Brain microvascular endothelial cell (primary cell): ENCODE results near the gene GCNT2.

Experiments
- DNase-seq: peaks from one replicate; pipeline ENCODE4 v3.0.0-alpha.2; 2020
- H3K27ac ChIP-seq: fragments of 250-450 bp; sonication (Bioruptor Pico); 2 replicates; pipeline ENCODE4 v1.5.1; 2020; ENCODE audit warnings: mild to moderate bottlenecking, moderate library complexity
- H3K27me3 ChIP-seq: fragments of 250-450 bp; sonication (Bioruptor Pico); replicated peaks from 2 replicates; pipeline ENCODE4 v1.5.1; 2020; ENCODE audit warnings: mild to moderate bottlenecking
- H3K36me3 ChIP-seq: fragments of 250-450 bp; sonication (Bioruptor Pico); replicated peaks from 2 replicates; pipeline ENCODE4 v1.5.1; 2020; ENCODE audit warnings: mild to moderate bottlenecking
- H3K4me3 ChIP-seq: 2 replicates; pipeline ENCODE4 v1.5.1; 2011; ENCODE audit warnings: low read depth, mild to moderate bottlenecking, control low read depth, low read length, moderate library complexity
- CTCF ChIP-seq: IDR thresholded peaks from 2 replicates; pipeline ENCODE4 v1.5.1; 2011; ENCODE audit warnings: low read depth, mild to moderate bottlenecking, moderate library complexity, low read length, control low read depth, inconsistent platforms; ENCODE audit errors: missing control alignments
- in situ Hi-C: cut with HindIII; loops from 2 replicates; pipeline ENCODE4 v1.10.0; 2017; ENCODE audit warnings: low sequenced_read_pairs, low pct_ligation_motif_present

The GCNT2 gene

GRCh38 chr6:10545482-10545881, 24.3 kb downstream of the GCNT2 start:
- DNase-seq: no peak
- Histone ChIP-seq H3K36me3 (no peaks in the 10 kb centered on the region), H3K4me3 (no peak overlapping the region), H3K27me3 (no peaks in the 10 kb centered on the region), H3K27ac (no peak overlapping the region)
- in situ Hi-C loops: no loop called here
- no peak for TF ChIP-seq CTCF

- in situ Hi-C loops: no loop called here
- H3K4me3 ChIP-seq: no peak overlapping the region
Observed at GRCh38 chr6:10547809-10548208, 26.7 kb downstream of the GCNT2 start.

DNA sequence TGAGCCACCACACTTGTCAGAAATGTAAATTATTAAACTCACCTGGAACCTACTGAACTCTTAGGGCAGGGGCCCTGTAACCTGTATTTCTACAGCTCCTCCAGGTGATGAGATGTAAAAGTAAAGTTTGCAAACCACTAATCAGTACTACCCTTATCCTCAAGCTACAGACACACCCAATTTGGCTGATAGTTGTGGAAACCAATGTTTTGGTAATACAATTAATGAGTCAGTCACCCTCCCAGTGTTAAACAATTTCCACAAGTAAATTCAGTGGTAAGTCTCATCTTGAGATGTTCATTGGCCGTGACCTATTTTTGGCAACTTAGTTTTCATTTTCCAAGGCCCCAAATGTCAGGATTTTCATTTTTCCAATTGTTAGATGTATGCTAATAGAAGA, 29.6 kb downstream of the GCNT2 start:
- H3K27me3 ChIP-seq: no peaks in the 10 kb centered on the region
- no peak for DNase-seq
- H3K4me3 ChIP-seq: no peak overlapping the region
- TF ChIP-seq CTCF: no peak
- H3K27ac ChIP-seq: no peak overlapping the region
- in situ Hi-C loops: no loop called here
- H3K36me3 ChIP-seq: no peaks in the 10 kb centered on the region

More at GRCh38 chr6:10547809-10548208, 26.7 kb downstream of the GCNT2 start:
- no peak for DNase-seq
- no peak for TF ChIP-seq CTCF
- H3K27me3 ChIP-seq: no peaks in the 10 kb centered on the region
- no peak overlapping the region for H3K27ac ChIP-seq
- no peaks in the 10 kb centered on the region for H3K36me3 ChIP-seq

DNA sequence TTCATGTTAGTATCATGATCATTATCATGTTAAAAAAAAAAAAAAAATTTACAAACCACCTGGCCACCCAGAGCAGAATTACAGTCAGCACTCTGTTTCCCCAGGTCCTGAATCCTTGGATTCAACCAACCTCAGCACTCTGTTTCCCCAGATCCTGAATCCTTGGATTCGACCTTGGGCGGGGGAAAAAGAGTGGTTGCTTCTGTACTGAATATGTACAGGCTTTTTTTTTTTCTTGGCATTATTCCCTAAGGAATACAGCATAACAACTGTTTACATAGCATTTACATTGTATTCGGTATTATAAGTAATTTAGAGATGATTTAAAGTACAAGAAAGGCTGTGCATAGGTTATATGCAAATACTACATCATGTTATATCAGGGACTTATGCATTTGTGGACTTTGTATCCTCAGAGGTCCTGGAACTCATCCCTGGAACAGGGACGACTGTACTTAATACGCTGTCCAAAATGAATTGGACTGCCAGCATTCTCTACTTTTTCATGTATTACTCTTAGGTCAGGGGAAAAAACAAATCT, 31.2 kb downstream of the GCNT2 start:
- no peak for DNase-seq
- in situ Hi-C loops: no loop called here
- no peaks in the 10 kb centered on the region for H3K36me3 ChIP-seq
- H3K27me3 ChIP-seq: no peaks in the 10 kb centered on the region
- H3K27ac ChIP-seq: no peak overlapping the region
- H3K4me3 ChIP-seq: no peak overlapping the region
- TF ChIP-seq CTCF: no peak

DNA sequence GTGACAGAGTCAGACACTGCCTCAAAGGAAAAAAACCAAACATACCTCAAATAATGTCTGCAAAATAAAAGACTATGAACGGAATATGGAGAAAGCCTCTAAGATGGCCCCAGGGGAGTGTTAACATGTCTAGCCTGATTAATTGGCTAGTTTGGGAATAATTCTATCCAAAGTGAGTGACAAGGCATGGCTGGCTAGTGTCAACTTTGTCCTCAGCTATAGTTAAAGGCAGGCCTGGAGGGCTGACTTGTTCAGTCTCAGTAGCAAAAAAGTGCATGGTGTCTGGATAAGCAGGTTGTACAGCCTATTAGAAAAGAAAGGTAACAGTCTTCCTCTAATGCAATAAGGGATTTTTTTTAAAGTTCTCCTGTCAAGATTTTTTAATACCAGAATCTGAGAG, 32.7 kb downstream of the GCNT2 start:
- no peak for DNase-seq
- TF ChIP-seq CTCF: no peak
- in situ Hi-C loops: no loop called here
- H3K27me3 ChIP-seq: no peaks in the 10 kb centered on the region
- H3K27ac ChIP-seq: no peak overlapping the region
- H3K4me3 ChIP-seq: no peak overlapping the region
- no peaks in the 10 kb centered on the region for H3K36me3 ChIP-seq

- no peak overlapping the region for H3K27ac ChIP-seq
- no peak overlapping the region for H3K4me3 ChIP-seq
- no peak for DNase-seq
Observed at GRCh38 chr6:10554826-10555225, 33.7 kb downstream of the GCNT2 start.

More at GRCh38 chr6:10554826-10555225, 33.7 kb downstream of the GCNT2 start:
- Histone ChIP-seq H3K36me3 (no peaks in the 10 kb centered on the region), H3K27me3 (no peaks in the 10 kb centered on the region)
- in situ Hi-C loops: no loop called here
- TF ChIP-seq CTCF: no peak
